GM19467 (cell line): ENCODE results near the gene G3BP1.
"Not testable (repeated sequence)": the region's sequence is repeated elsewhere in the genome, so short reads cannot be mapped to it uniquely, and the experiment has no call there.

ENCODE experiments used
- ATAC-seq: cut with Tn5 transposase; IDR thresholded peaks from one replicate; pipeline ENCODE4 v1.9.1; 2021; ENCODE audit warnings: mild to moderate bottlenecking, moderate library complexity; ENCODE audit not compliant: unreplicated experiment

Gene G3BP1

GRCh38 chr5:151771259-151772028 lies at the start of gene G3BP1:
TSS of gene G3BP1 (plus strand) at chr5:151771954. CDS start at chr5:151786621, 14,667 bp downstream.
- ATAC-seq = peak; percentile 83

GRCh38 chr5:151722546-151722945 lies 49.2 kb upstream of the G3BP1 start:
- ATAC-seq = no peak

- ATAC-seq = no peak
Measured at GRCh38 chr5:151724360-151724759, 47.4 kb upstream of the G3BP1 start.

GRCh38 chr5:151729597-151729996 lies 42.2 kb upstream of the G3BP1 start:
- not testable (repeated sequence) for ATAC-seq

- ATAC-seq = no peak
Measured at GRCh38 chr5:151730381-151730780, 41.4 kb upstream of the G3BP1 start.

- no peak for ATAC-seq
Measured at GRCh38 chr5:151733358-151734063, 38.2 kb upstream of the G3BP1 start.

- ATAC-seq = no peak
Measured at GRCh38 chr5:151734064-151734408, 37.7 kb upstream of the G3BP1 start.

- ATAC-seq = no peak
Measured at GRCh38 chr5:151735646-151736045, 36.1 kb upstream of the G3BP1 start.

- ATAC-seq = no peak
Measured at GRCh38 chr5:151737431-151737830, 34.3 kb upstream of the G3BP1 start.

- ATAC-seq = no peak
Measured at GRCh38 chr5:151738125-151738848, 33.5 kb upstream of the G3BP1 start.

GRCh38 chr5:151739395-151739794 lies 32.4 kb upstream of the G3BP1 start:
- ATAC-seq = no peak

- no peak for ATAC-seq
Measured at GRCh38 chr5:151739939-151740335, 31.8 kb upstream of the G3BP1 start.

- ATAC-seq = peak; percentile 55
Measured at GRCh38 chr5:151740336-151740942, 31.3 kb upstream of the G3BP1 start.

- ATAC-seq = peak; percentile 5
Measured at GRCh38 chr5:151740958-151741373, 30.8 kb upstream of the G3BP1 start.

GRCh38 chr5:151741678-151742423 lies 29.9 kb upstream of the G3BP1 start:
- no peak for ATAC-seq

GRCh38 chr5:151742870-151743294 lies 28.9 kb upstream of the G3BP1 start:
- ATAC-seq = no peak

- ATAC-seq = no peak
Measured at GRCh38 chr5:151743530-151743929, 28.2 kb upstream of the G3BP1 start.

GRCh38 chr5:151745071-151745705 lies 26.6 kb upstream of the G3BP1 start:
- no peak for ATAC-seq

- ATAC-seq = no peak
Measured at GRCh38 chr5:151750121-151750520, 21.6 kb upstream of the G3BP1 start.

- ATAC-seq = no peak
Measured at GRCh38 chr5:151751091-151751490, 20.7 kb upstream of the G3BP1 start.
